ENCODE results near the gene CASK.

DNA sequence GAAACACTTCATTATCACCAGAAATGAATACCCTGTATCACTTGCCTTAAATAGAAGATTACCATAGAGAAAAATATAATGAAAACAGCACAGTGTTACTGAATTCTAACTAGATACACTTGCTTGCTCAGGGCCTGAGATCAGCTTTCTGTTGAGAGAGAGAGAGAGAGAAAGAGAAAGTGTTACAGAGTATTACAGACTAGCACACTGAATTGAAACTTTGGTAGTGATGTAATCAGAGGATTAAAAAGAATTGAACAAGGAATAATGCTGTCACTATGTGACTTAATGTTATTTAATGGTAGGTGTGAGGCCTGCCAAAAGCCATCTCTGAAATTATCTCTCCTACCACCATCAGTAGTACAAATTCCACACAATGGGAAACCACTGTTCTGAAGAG, 35.5 kb upstream of the CASK start:
- TF ChIP-seq, protein P1, sequence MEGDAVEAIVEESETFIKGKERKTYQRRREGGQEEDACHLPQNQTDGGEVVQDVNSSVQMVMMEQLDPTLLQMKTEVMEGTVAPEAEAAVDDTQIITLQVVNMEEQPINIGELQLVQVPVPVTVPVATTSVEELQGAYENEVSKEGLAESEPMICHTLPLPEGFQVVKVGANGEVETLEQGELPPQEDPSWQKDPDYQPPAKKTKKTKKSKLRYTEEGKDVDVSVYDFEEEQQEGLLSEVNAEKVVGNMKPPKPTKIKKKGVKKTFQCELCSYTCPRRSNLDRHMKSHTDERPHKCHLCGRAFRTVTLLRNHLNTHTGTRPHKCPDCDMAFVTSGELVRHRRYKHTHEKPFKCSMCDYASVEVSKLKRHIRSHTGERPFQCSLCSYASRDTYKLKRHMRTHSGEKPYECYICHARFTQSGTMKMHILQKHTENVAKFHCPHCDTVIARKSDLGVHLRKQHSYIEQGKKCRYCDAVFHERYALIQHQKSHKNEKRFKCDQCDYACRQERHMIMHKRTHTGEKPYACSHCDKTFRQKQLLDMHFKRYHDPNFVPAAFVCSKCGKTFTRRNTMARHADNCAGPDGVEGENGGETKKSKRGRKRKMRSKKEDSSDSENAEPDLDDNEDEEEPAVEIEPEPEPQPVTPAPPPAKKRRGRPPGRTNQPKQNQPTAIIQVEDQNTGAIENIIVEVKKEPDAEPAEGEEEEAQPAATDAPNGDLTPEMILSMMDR (IDR thresholded peaks at IDR 0.05; ENCODE audit: low read depth, low read length), result no peak
- TF ChIP-seq POLR2A (IDR thresholded peaks at IDR 0.05; ENCODE audit: extremely low read depth, insufficient read length) (no peak), MYC (IDR thresholded peaks at IDR 0.05; ENCODE audit: low read depth, low read length) (no peak)
- TF ChIP-seq, protein P2, sequence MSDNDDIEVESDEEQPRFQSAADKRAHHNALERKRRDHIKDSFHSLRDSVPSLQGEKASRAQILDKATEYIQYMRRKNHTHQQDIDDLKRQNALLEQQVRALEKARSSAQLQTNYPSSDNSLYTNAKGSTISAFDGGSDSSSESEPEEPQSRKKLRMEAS (IDR thresholded peaks at IDR 0.05; ENCODE audit: low read depth, low read length), result no peak
